DMS79 treated with DMSO at 0.1 percent for 48 hours (cell line): Measurements from ENCODE around the gene PLEKHG4B.
"Not testable (repeated sequence)": the region's sequence is repeated elsewhere in the genome, so short reads cannot be mapped to it uniquely, and the experiment has no call there.

Experiments used
- DNase-seq: peaks from one replicate; lab custom pipeline; 2025; lab: John Stamatoyannopoulos, UW

Gene PLEKHG4B

GRCh38 chr5:187617-188451 lies 95.9 kb downstream of the PLEKHG4B start:
- DNase-seq, result no peak

GRCh38 chr5:188488-189481 lies 96.8 kb downstream of the PLEKHG4B start:
- DNase-seq, result peak; percentile 82

- DNase-seq, result no peak
These were observed 97.5 kb downstream of the PLEKHG4B start for GRCh38 chr5:189486-189885.

- DNase-seq, result no peak
These were observed 98.0 kb downstream of the PLEKHG4B start for GRCh38 chr5:189976-190365.

DNA sequence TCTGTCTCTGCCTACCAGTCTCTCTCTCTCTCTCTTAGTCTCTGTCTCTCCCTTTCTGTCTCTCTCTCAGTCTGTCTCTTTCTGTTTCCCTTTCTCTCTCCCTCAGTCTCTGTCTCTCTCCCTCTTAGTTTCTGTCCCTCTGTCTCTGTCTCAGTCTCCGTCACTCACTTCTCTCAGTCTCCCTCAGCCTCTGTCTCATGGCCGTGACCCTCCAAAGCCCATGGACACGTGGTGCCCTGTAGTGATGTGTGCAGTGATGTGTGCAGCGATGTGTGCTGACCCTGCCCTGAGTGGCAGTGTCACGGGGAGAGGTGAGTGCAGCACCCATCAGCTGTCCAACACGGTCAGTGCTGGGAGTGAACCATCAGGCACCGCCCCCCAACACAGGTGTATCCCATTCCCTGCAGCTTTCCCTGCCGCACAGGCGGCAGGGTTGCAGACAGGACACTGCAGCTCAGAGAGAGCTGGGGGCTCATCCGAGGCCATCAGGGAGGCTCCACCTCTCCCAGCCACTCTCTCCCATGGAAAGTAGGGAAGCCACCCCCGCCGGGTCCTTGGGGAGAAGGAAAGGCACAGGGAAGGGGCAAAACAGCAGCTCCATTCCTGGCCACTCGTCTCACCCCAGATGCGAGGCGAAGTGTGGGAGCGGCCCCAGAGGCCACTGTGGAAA lies 98.5 kb downstream of the PLEKHG4B start:
- no peak for DNase-seq

DNA sequence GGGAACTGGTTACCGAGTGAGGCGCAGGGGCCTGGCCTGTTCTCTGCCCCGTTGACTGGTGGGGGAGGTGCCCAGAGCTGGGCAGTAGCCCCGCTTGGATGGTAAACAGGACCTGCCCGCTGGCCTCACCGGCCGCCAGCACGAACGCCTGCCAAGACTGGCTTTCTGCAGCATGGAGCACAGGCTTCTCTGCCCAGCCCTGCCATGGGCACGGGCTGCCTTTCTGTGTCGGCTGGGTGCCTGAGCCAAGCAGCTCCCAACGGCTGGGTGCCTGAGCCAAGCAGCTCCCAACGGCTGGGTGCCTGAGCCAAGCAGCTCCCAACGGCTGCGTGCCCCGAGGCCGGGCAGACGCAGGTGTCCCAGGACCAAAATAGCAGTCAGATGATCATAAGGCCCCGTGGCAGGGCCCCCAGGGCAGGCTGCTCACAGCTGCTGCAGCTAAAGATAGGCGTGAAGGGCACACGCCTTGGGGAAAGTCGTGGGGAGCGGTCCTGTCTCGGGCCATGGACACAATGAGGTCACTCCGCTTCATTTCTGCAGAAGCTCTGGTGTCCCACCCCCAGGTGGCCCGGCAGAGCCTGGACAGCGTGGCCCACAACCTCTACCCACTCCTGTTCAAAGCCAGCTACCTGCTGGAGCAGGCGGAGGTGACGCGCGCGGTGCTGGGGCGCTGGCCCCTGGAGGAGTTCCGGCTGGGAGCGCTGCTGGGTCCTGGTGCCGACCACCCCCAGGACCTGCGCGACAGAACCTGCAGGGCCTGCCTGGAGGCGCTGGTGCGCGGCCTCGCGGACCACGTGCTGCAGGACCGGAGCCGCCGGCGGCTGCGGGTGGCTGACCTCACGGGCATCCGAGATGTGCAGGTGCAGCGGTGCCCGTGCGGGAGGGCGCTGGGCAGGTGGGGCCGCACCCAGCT lies 99.3 kb downstream of the PLEKHG4B start, which contains the start of gene LRRC14B:
LRRC14B (plus strand) TSS at position 460 of the 913 bp plus-strand sequence; CDS start at position 504, 44 bp downstream.
- DNase-seq, result peak; percentile 24

DNA sequence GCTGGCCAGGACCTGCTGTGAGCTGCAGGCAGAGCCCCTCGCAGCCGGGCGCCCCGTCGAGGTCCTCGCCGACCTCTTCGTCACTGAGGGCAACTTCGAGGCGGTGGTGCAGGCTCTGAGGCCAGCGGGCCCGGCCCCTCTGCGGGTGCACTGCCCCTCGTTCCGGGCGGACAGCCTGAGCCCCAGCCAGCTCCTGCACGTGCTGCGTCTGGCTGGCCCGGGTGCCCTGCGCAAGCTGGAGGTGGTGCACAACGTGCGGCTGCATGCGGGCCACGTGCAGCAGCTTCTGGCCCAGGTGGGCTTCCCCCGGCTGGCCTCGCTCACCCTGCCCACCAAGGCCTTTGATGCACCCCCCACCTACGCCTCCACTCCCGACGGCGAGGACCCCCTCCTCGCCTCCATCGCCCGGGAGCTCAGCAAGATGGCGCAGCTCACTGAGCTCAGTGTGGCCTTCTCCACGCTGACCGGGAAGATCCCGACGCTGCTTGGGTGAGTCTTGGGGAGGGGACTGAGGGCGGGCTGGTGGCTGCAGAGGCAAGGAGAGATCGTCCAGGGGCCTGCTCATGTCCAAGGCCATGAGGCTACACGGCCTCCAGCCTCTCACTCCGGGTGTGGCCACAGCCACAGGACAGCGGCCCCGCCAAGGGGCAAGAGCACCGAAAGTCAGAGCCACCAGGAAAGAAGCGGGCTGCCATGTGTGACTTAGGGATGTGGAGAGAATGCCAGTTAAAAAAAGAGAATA lies 100.2 kb downstream of the PLEKHG4B start:
- DNase-seq, result no peak

DNA sequence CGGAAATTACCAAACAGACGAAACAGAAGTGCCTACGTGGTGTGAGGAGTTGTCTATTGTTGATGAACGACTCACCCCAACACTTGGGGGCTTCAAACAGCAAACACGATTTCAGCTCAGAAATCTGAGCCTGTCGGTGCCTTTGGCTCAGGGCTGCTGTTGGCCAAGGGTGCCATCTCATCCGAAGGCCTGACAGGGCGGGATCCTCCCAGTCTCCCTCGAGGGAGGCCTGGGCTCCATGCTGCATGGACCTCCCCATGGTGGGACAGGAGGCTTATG lies 100.7 kb downstream of the PLEKHG4B start:
- DNase-seq, result no peak

GRCh38 chr5:192970-193831 lies 101.2 kb downstream of the PLEKHG4B start:
- no peak for DNase-seq

- DNase-seq, result no peak
These were observed 102.1 kb downstream of the PLEKHG4B start for GRCh38 chr5:194102-194501.

DNA sequence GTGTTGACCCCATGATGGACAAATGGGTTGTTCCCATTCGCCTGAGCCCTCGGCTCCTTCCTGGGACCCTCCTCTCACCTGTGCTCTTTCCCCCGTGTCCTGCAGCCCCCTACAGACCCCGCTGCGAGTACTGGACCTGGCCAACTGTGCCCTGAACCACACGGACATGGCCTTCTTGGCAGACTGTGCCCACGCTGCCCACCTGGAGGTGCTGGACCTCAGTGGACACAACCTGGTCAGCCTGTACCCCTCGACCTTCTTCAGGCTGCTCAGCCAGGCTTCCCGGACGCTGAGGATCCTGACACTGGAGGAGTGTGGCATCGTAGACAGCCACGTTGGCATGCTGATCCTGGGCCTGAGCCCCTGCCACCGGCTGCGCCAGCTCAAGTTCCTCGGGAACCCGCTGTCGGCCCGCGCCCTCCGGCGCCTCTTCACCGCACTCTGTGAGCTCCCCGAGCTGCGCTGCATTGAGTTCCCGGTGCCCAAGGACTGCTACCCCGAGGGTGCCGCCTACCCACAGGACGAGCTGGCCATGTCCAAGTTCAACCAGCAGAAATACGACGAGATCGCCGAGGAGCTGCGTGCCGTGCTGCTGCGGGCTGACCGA lies 102.7 kb downstream of the PLEKHG4B start:
- no peak for DNase-seq

GRCh38 chr5:195401-196160 lies 103.6 kb downstream of the PLEKHG4B start:
- no peak for DNase-seq

DNA sequence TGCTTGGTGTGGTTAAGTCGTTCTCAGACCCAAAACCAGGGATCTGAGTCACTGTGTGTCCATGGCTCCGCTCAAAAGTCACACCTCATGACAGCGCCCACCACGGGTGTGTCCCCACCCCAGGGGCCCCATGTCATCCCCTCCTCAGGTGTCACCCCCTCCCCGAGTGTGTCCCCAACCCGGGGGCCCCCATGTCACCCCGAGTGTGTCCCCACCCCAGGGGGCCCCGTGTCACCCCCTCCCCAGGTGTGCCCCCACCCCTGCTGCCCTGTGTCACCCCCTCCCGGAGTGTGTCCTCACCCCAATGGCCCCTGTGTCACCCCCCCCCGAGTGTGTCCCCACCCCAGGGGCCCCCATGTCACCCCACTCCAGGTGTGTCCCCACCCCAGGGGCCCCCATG lies 104.4 kb downstream of the PLEKHG4B start:
- DNase-seq, result no peak

- DNase-seq, result not testable (repeated sequence)
These were observed 105.1 kb downstream of the PLEKHG4B start for GRCh38 chr5:197031-197430.

DNA sequence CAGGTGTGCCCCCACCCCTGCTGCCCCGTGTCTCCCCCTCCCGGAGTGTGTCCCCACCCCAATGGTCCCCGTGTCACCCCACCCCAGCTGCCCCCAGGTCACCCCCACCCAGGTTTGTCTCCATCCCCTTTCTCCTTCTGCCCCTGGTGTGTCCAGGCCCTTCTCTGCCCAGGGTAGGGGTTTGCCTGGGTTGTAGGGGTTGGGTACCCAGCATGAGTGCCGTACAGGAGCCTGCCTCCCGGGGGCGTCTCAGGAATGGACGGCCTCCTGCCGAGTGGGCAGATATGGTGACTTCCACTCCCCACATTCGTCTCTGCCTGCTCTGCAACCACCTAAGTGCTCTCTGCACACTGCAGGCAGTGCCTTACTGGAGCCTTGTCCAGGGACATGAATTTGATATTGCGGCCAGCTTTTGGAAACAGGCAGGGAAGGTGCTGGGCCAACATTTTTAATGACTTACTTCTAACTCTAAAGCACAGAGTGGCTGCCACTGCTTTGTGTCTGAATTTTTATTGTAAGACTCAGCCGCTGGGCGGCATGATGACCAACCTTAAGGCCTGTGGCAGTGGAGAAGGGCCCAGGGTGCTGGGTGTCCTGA lies 106.0 kb downstream of the PLEKHG4B start:
- DNase-seq, result no peak

DNA sequence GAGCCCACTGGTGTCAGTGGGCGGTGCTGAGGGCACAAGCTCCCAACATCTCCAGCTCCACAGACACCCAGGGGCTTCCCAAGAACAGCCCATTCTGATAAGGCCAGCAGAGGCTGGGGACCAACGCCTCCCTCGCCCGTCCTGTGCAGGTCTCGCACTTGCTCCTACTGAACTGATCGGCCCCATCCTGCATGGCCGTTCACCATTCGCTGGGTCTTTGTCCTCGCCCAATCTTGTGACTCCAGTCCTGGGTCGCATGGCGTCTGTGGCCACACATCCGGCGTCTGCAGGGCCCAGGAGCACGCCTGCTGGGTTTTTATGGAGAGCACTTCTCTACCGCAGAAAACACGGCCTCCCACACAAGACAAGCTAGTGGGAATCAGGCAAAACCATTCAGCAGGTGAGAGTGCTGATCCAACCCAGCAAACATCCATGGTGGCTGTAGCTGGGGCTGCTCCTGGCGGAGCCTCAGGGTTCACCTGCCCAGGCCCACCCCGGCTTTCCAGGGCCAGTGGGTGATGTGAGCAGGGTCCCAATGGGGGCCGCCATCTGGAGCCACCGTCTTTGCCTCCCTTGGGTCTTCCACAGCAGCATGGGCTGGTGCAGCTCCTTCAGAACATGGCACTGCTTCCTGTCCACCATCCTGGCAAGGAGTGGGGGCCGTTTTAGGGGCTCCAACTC lies 106.7 kb downstream of the PLEKHG4B start:
- DNase-seq, result no peak

- no peak for DNase-seq
These were observed 107.4 kb downstream of the PLEKHG4B start for GRCh38 chr5:199197-199949.
